ENCODE measurements around the gene PPRC1. TPM values are rescaled to one million over a fixed set of nuclear protein-coding genes. Genes with fewer than 3 reads are reported as not detected.

PPRC1 gene
- total and polyA plus RNA-seq, 8 donors, result 11.7 to 31.2 (median 19.0) TPM

DNA sequence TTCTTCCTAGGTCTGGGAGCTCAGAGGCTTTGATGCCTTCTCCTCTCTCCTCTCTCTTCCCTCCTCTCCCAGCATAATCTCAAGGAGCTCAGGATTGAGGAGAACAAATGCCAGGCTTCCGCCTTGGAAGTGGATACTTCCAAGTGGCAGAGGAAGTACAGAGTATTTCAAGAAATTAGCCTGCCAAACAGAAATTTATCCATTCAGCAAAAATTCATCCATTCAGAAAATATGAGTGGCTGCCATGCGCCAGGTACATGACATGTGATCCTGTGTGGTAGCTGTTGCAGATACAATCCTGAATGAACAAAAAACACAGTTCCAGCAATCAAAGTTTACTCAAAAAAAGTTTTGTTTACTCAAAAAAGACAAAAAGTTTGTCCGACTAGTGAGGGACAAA lies 37.8 kb downstream of the PPRC1 start:
- no peak for DNase-seq
- intact Hi-C loops (cut with DNase I), result no loop called here
- 55 to 69% methylated on average over 3 of the region's 3 CpGs for WGBS, 2 donors
- Histone ChIP-seq H3K36me3 (no peaks in the 10 kb centered on the region), H3K4me1 (peaks cover 0 to 3% (median 0%) of the 10 kb centered on the region in 3 donors), H3K9me3 (no peaks in the 10 kb centered on the region), H3K27ac (no peak overlapping the region), H3K4me3 (no peak overlapping the region), H3K27me3 (no peaks in the 10 kb centered on the region)
- no peak for TF ChIP-seq CTCF (IDR thresholded peaks at IDR 0.05)
- FAIRE-seq, result no peak
- ATAC-seq, result no peak

- DNase-seq, result no peak
- no peak for ATAC-seq
- WGBS, 2 donors, result 78 to 81% methylated on average over 8 of the region's 8 CpGs
- Histone ChIP-seq H3K9me3 (no peaks in the 10 kb centered on the region), H3K36me3 (no peaks in the 10 kb centered on the region), H3K4me3 (no peak overlapping the region), H3K27me3 (no peaks in the 10 kb centered on the region), H3K27ac (no peak overlapping the region), H3K4me1 (peaks cover 0 to 3% (median 0%) of the 10 kb centered on the region in 3 donors)
- TF ChIP-seq CTCF (IDR thresholded peaks at IDR 0.05), result no peak
- FAIRE-seq, result no peak
- intact Hi-C loops (cut with DNase I), result no loop called here
Measured at GRCh38 chr10:102172288-102172687, 39.4 kb downstream of the PPRC1 start.

GRCh38 chr10:102175415-102175814 lies 42.6 kb downstream of the PPRC1 start:
- no peaks in the 10 kb centered on the region for H3K36me3 ChIP-seq
- intact Hi-C loops (cut with DNase I), result no loop called here
- H3K4me3 ChIP-seq, result no peak overlapping the region
- ATAC-seq (no peak), FAIRE-seq (no peak), DNase-seq (no peak)
- TF ChIP-seq CTCF (IDR thresholded peaks at IDR 0.05), result no peak
- H3K27me3 ChIP-seq, result no peaks in the 10 kb centered on the region
- H3K4me1 ChIP-seq, result no peaks in the 10 kb centered on the region
- H3K27ac ChIP-seq, result no peak overlapping the region
- no peaks in the 10 kb centered on the region for H3K9me3 ChIP-seq
- 42 to 55% methylated on average over 4 of the region's 4 CpGs for WGBS, 2 donors

DNA sequence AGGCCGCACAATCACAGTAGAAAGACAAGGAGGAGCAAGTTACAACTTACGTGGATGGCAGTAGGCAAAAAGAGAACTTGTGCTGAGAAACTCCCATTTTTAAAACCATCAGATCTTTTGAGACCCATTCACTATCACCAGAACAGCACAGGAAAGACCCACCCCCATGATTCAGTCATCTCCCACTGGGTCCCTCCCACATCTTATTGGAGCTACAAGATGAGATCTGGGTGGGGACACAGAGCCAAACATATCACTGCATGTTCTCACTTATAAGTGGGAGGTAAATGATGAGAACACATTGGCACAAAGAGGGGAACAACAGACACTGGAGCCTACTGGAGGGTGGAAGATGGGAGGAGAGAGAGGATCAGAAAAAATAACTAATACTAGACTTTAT lies 51.8 kb downstream of the PPRC1 start:
- DNase-seq, result no peak
- Histone ChIP-seq H3K36me3 (no peaks in the 10 kb centered on the region), H3K9me3 (no peaks in the 10 kb centered on the region), H3K27me3 (no peaks in the 10 kb centered on the region), H3K4me3 (no peak overlapping the region), H3K4me1 (no peaks in the 10 kb centered on the region), H3K27ac (no peak overlapping the region)
- intact Hi-C loops (cut with DNase I), result no loop called here
- no peak for ATAC-seq
- no peak for TF ChIP-seq CTCF (IDR thresholded peaks at IDR 0.05)
- FAIRE-seq, result no peak
- 76 to 86% methylated on average over 2 of the region's 2 CpGs for WGBS, 2 donors

GRCh38 chr10:102185272-102185671 lies 52.4 kb downstream of the PPRC1 start:
- intact Hi-C loops (cut with DNase I), result no loop called here
- H3K36me3 ChIP-seq, result no peaks in the 10 kb centered on the region
- H3K27ac ChIP-seq, result no peak overlapping the region
- FAIRE-seq, result no peak
- H3K4me1 ChIP-seq, result no peaks in the 10 kb centered on the region
- no peak overlapping the region for H3K4me3 ChIP-seq
- TF ChIP-seq CTCF (IDR thresholded peaks at IDR 0.05), result no peak
- ATAC-seq, result no peak
- no peaks in the 10 kb centered on the region for H3K27me3 ChIP-seq
- DNase-seq, result no peak
- 63 to 64% methylated on average over 2 of the region's 2 CpGs for WGBS, 2 donors
- no peaks in the 10 kb centered on the region for H3K9me3 ChIP-seq

Data from pancreas (tissue), 10 donors.